Loucy (cell line): ENCODE data around the gene SNX24.

Experiments used
- H2AFZ ChIP-seq: fragments of 200-600 bp; sonication (generic); 2 replicates; pipeline ENCODE4 v1.6.0; 2016; ENCODE audit warnings: antibody characterized with exemption, mild to moderate bottlenecking, low read length, moderate library complexity
- H3F3A ChIP-seq: fragments of 200-600 bp; 2 replicates; pipeline ENCODE4 v1.6.0; 2016; ENCODE audit warnings: antibody characterized with exemption, low read depth, mild to moderate bottlenecking
- H3K27me3 ChIP-seq: fragments of 200-600 bp; sonication (generic); 2 replicates; pipeline ENCODE4 v1.6.1; 2014; ENCODE audit warnings: low read length, mild to moderate bottlenecking; ENCODE audit not compliant: insufficient read depth, poor library complexity, severe bottlenecking
- H3K36me3 ChIP-seq: fragments of 200-600 bp; sonication (generic); 2 replicates; pipeline ENCODE4 v1.6.1; 2016; ENCODE audit warnings: low read length; ENCODE audit not compliant: insufficient read depth
- H3K4me1 ChIP-seq: fragments of 200-600 bp; sonication (generic); 2 replicates; pipeline ENCODE4 v1.5.1; 2014; ENCODE audit warnings: low read length, mild to moderate bottlenecking; ENCODE audit not compliant: insufficient read depth, poor library complexity, severe bottlenecking
- H3K4me2 ChIP-seq: fragments of 200-600 bp; sonication (generic); 2 replicates; pipeline ENCODE4 v1.6.0; 2014; ENCODE audit warnings: antibody characterized with exemption, low read length, low read depth, mild to moderate bottlenecking; ENCODE audit not compliant: poor library complexity, severe bottlenecking
- H3K4me3 ChIP-seq: fragments of 200-600 bp; sonication (generic); 2 replicates; pipeline ENCODE4 v1.5.1; 2014; ENCODE audit warnings: low read length, mild to moderate bottlenecking, mixed read lengths; ENCODE audit not compliant: poor library complexity, severe bottlenecking
- H3K79me2 ChIP-seq: fragments of 200-600 bp; sonication (generic); 2 replicates; pipeline ENCODE4 v1.6.1; 2014; ENCODE audit warnings: low read length; ENCODE audit not compliant: insufficient read depth
- H3K9ac ChIP-seq: fragments of 200-600 bp; sonication (generic); 2 replicates; pipeline ENCODE4 v1.6.0; 2014; ENCODE audit warnings: mild to moderate bottlenecking, low read depth, low read length, moderate library complexity; ENCODE audit not compliant: poor library complexity, severe bottlenecking
- H3K9me2 ChIP-seq: fragments of 200-600 bp; sonication (generic); replicated peaks from 2 replicates; pipeline ENCODE4 v1.6.1; 2016; ENCODE audit warnings: low read depth, low read length, mixed read lengths
- H3K9me3 ChIP-seq: fragments of 200-600 bp; sonication (generic); 2 replicates; pipeline ENCODE4 v1.6.1; 2014; ENCODE audit warnings: mild to moderate bottlenecking, antibody characterized with exemption, low read length, low read depth; ENCODE audit not compliant: insufficient read depth
- H4K20me1 ChIP-seq: fragments of 200-600 bp; sonication (generic); 2 replicates; pipeline ENCODE4 v1.6.0; 2014; ENCODE audit warnings: antibody characterized with exemption, low read length, mild to moderate bottlenecking; ENCODE audit not compliant: insufficient read depth, poor library complexity, severe bottlenecking
- EZH2phosphoT487 ChIP-seq: fragments of 200-600 bp; IDR thresholded peaks from 2 replicates; pipeline ENCODE4 v1.6.1; 2018; ENCODE audit warnings: antibody characterized with exemption, mild to moderate bottlenecking, moderate library complexity, borderline replicate concordance
- TF ChIP-seq, protein P1 (sequence below): fragments of 200-600 bp; sonication (generic); conservative IDR thresholded peaks from 2 replicates; pipeline ENCODE4 v1.5.1; 2014; ENCODE audit warnings: mild to moderate bottlenecking, antibody characterized with exemption, low read length

The SNX24 gene

DNA sequence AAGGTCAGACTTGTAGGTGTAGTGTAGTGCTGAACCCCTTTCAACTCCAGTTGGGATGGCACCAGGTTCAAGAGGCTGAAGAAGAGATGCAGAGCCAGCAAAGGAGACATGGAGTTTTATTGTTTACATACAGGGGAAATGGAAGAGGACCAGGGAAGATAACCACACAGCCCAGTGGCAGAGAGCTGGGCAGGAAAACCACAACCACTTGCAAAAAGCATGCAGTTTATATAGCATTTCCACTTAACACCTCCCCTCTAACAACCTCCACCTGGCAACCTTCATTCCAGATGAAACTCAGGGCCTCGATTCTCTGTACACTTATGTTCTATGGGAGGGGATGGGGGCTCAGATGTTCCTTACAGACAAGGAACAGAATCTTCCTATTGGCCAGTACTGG, 56.9 kb downstream of the SNX24 start:
- Histone ChIP-seq H3K79me2 (no peaks in the 10 kb centered on the region), H3K27me3 (no peaks in the 10 kb centered on the region), H3K9me2 (no peaks in the 10 kb centered on the region), H3K9ac (no peak overlapping the region), H3K4me2 (peak overlapping the region; percentile 48), H3K4me1 (peaks cover 21% of the 10 kb centered on the region), H3F3A (no peaks in the 10 kb centered on the region), H2AFZ (no peak overlapping the region), H3K9me3 (no peaks in the 10 kb centered on the region), H3K36me3 (no peaks in the 10 kb centered on the region), H4K20me1 (no peaks in the 10 kb centered on the region), H3K4me3 (no peak overlapping the region)
- TF ChIP-seq, protein P1, sequence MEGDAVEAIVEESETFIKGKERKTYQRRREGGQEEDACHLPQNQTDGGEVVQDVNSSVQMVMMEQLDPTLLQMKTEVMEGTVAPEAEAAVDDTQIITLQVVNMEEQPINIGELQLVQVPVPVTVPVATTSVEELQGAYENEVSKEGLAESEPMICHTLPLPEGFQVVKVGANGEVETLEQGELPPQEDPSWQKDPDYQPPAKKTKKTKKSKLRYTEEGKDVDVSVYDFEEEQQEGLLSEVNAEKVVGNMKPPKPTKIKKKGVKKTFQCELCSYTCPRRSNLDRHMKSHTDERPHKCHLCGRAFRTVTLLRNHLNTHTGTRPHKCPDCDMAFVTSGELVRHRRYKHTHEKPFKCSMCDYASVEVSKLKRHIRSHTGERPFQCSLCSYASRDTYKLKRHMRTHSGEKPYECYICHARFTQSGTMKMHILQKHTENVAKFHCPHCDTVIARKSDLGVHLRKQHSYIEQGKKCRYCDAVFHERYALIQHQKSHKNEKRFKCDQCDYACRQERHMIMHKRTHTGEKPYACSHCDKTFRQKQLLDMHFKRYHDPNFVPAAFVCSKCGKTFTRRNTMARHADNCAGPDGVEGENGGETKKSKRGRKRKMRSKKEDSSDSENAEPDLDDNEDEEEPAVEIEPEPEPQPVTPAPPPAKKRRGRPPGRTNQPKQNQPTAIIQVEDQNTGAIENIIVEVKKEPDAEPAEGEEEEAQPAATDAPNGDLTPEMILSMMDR, result no peak
- no peak for TF ChIP-seq EZH2phosphoT487

DNA sequence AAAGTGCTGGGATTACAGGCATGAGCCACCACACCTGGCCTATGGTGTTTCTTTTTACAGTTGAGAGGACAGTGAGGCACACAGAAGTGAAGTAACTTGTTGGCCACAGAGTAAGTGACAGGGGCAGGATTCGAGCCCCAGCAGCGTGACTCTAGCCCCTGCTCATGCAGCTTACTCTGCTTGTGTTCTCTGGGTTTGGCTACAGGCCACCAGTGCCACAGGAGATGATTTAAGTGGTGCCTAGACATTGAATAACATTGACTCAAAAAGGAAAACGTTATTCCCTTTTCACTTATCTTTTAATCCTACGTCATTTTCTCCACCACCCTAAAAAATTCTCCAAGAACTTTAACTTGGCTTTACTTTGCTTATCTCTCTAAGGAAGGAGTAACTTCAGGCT, 61.4 kb downstream of the SNX24 start:
- Histone ChIP-seq H3K4me1 (peaks cover 17% of the 10 kb centered on the region), H3K4me3 (no peak overlapping the region), H3K27me3 (no peaks in the 10 kb centered on the region), H4K20me1 (no peaks in the 10 kb centered on the region), H3K9me3 (no peaks in the 10 kb centered on the region), H3K79me2 (no peaks in the 10 kb centered on the region), H3K9ac (no peak overlapping the region), H3K4me2 (no peak overlapping the region), H3F3A (no peaks in the 10 kb centered on the region), H3K9me2 (no peaks in the 10 kb centered on the region), H3K36me3 (no peaks in the 10 kb centered on the region), H2AFZ (no peak overlapping the region)
- TF ChIP-seq, protein P1, result no peak
- no peak for TF ChIP-seq EZH2phosphoT487

DNA sequence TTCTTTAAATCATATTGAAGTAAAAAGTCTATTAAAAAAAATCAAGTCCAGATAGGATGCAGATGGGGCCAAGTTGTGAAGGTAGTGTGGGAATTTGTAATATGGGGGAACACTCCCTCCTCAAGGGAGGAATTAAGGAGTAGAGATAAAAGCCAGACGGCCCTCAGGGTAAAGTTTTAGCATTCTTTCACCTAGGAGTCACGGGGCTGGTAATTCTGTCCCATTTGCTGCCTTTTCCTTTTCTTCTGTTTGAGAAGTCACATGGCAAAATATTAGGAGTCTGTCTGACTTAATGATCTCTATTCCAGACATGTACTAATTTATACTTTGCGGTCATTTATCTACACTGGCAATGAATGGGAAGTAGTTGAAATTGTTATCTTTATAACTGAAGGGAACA, 61.9 kb downstream of the SNX24 start:
- TF ChIP-seq EZH2phosphoT487, result no peak
- TF ChIP-seq, protein P1, result no peak
- Histone ChIP-seq H3K27me3 (no peaks in the 10 kb centered on the region), H3K36me3 (no peaks in the 10 kb centered on the region), H3K4me2 (no peak overlapping the region), H3K4me3 (no peak overlapping the region), H3K9ac (no peak overlapping the region), H4K20me1 (no peaks in the 10 kb centered on the region), H3K79me2 (no peaks in the 10 kb centered on the region), H3K9me3 (no peaks in the 10 kb centered on the region), H2AFZ (no peak overlapping the region), H3K9me2 (no peaks in the 10 kb centered on the region), H3K4me1 (peaks cover 12% of the 10 kb centered on the region), H3F3A (no peaks in the 10 kb centered on the region)
